Bronchial epithelial cell (primary cell): ENCODE results near the gene ATXN2. TPM values are rescaled to one million over a fixed set of nuclear protein-coding genes. Genes with fewer than 3 reads are reported as not detected.

Experiments
- DNase-seq: peaks from one replicate; pipeline ENCODE4 v3.0.0-alpha.2; 2010; ENCODE audit warnings: low read depth
- FAIRE-seq: peaks from 2 replicates; lab custom pipeline; 2011; peaks lifted over from hg19 to GRCh38; lab: Jason Lieb, UNC
- H3K27me3 ChIP-seq: 2 replicates; pipeline ENCODE4 v1.5.1; 2011; ENCODE audit warnings: low read length; ENCODE audit not compliant: control insufficient read depth, insufficient read depth
- H3K36me3 ChIP-seq: 2 replicates; pipeline ENCODE4 v1.5.1; 2011; ENCODE audit warnings: low read length; ENCODE audit not compliant: control insufficient read depth, insufficient read depth
- H3K4me3 ChIP-seq: 2 replicates; pipeline ENCODE4 v1.5.1; 2011; ENCODE audit warnings: mild to moderate bottlenecking, low read depth, low read length, control low read depth
- total RNA-seq: library from RNA; depleted of rRNA; stranded (reverse); fragments of >200 nt; gene quantifications from 2 replicates; pipeline ENCODE4 v1.2.1, GENCODE V29; 2014
- TF ChIP-seq, protein P1 (sequence below): IDR thresholded peaks from 2 replicates; pipeline ENCODE4 v1.5.1; 2011; ENCODE audit warnings: mild to moderate bottlenecking, moderate library complexity, low read length, control low read depth, inconsistent platforms; ENCODE audit not compliant: insufficient read depth, severe bottlenecking

The ATXN2 gene
- total RNA-seq, 1 donor from 2014 or later, result 8.7 TPM

- no peak overlapping the region for H3K4me3 ChIP-seq
- H3K36me3 ChIP-seq, result peaks cover 27% of the 10 kb centered on the region
- TF ChIP-seq, protein P1, sequence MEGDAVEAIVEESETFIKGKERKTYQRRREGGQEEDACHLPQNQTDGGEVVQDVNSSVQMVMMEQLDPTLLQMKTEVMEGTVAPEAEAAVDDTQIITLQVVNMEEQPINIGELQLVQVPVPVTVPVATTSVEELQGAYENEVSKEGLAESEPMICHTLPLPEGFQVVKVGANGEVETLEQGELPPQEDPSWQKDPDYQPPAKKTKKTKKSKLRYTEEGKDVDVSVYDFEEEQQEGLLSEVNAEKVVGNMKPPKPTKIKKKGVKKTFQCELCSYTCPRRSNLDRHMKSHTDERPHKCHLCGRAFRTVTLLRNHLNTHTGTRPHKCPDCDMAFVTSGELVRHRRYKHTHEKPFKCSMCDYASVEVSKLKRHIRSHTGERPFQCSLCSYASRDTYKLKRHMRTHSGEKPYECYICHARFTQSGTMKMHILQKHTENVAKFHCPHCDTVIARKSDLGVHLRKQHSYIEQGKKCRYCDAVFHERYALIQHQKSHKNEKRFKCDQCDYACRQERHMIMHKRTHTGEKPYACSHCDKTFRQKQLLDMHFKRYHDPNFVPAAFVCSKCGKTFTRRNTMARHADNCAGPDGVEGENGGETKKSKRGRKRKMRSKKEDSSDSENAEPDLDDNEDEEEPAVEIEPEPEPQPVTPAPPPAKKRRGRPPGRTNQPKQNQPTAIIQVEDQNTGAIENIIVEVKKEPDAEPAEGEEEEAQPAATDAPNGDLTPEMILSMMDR, result no peak
- FAIRE-seq (no peak), DNase-seq (no peak)
- no peaks in the 10 kb centered on the region for H3K27me3 ChIP-seq
Observed at GRCh38 chr12:111451232-111451631, 147.9 kb downstream of the ATXN2 start.

DNA sequence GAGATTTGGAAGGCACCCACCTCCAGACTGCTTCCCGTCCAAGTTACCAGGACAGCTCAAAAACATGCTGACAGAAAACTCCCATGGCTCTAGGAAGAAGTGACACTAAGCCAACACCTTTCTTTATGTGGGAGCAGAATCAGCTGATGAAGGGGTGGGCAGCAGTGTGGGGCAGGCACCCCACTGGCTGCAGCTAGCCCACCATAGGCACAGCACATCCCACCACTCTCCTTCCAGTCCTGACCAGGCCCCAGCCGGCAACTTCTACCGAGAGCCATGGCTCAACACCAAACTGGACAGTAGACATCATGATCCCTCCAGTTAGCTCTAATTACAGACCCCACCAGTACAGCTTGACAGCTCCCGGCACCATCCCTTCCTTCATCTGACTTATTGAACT lies 148.4 kb downstream of the ATXN2 start:
- Histone ChIP-seq H3K36me3 (peaks cover 23% of the 10 kb centered on the region), H3K4me3 (no peak overlapping the region), H3K27me3 (no peaks in the 10 kb centered on the region)
- DNase-seq (no peak), FAIRE-seq (no peak)
- TF ChIP-seq, protein P1, result no peak

DNA sequence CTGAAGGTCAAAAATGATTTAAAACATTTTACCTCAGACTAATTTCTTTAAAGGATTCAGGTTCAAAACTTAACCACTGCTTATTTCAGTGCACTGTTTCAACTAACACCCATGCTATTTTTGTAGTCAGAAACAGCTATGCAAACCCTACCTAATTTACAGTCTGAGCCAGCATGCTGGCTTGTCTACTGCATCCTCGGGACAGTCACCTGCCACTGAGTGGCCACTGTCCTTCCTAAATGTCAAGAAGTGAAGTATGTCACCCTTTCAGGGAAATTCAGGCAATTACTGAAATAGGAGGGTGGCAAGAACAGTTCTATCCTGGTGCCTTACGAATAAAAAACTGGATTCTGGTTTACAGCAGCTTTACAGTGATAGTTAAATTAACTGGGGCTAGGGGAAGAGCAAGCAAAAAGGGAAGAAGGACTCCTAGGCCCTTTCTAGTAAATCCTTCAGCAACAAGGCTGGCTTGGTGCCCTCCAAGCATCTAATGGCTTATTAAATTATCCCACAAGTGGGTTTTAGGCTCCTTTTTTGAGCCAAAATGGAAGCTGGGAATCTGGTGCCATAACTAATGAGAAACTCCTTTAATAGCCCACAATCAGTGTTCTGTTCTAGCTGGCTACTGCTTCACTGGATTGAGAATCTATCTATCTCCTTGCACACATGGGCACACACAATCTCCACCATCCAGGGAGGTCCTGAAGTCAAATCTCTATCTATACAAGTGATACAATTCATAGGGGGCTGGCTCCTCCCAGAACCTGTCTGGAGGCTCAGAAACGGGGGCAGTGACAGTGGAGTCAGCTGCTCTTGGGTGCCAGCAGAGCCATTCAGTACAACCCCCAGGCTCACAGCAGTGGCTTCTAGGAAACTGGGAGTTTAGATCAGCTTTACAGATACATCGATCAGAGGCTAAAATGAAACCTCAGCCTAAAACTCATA lies 150.0 kb downstream of the ATXN2 start:
- H3K36me3 ChIP-seq, result peaks cover 15% of the 10 kb centered on the region
- H3K4me3 ChIP-seq, result no peak overlapping the region
- no peak for FAIRE-seq
- TF ChIP-seq, protein P1, result no peak
- no peak for DNase-seq
- H3K27me3 ChIP-seq, result no peaks in the 10 kb centered on the region

DNA sequence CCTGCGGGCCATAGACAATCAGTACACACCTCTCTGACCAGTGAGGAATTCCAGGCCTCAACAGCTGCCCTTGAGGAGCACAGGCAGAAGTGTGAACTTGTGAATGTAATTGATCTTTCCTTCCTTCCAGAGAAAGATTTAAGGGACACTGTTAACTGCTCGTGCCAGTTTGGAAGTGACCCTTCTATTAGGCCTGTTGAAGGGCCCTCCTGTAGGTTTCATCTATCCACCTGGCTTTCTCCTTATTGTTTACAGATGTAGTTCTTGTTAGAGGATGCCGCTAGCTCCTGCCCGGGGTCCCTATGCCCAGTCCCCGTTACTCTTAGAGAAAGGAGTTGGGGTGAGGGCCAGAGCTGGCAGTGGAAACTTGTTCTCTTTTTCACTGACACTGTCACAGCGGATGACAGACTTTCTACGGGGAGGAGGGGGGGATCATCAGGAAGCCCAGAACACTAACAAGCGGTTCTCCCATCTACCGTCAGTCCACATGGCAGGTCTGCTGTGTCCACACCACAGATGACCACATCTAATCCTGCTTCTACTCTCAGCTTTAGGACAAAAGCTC lies 150.8 kb downstream of the ATXN2 start:
- H3K27me3 ChIP-seq, result no peaks in the 10 kb centered on the region
- H3K4me3 ChIP-seq, result no peak overlapping the region
- TF ChIP-seq, protein P1, result no peak
- H3K36me3 ChIP-seq, result peaks cover 13% of the 10 kb centered on the region
- DNase-seq (no peak), FAIRE-seq (no peak)

DNA sequence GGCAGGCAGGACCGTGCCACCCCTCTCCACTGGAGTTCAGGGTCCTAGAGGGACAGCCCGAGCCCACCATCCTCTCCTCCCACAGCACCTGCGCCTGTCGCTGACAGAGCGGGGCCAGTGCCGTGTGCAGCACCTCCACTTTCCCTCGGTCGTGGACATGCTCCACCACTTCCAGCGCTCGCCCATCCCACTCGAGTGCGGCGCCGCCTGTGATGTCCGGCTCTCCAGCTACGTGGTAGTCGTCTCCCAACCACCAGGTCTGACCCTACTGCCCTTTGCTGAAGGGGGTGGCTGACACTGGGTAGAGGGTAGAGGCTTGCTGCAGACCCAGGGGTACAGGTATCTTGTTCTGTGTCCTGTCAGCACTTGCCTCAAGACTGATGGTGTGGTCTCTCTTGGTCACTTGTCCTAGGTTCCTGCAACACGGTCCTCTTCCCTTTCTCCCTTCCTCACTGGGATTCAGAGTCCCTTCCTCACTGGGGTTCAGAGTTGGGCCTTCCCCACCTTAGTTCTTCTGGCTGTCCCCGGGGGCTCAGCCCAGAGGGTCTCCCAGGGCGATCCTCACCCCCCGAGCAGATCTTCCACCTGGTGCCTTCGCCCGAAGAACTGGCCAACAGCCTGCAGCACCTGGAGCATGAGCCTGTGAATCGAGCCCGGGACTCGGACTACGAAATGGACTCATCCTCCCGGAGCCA lies 151.4 kb downstream of the ATXN2 start:
- FAIRE-seq (no peak), DNase-seq (no peak)
- TF ChIP-seq, protein P1, result no peak
- H3K36me3 ChIP-seq, result peaks cover 10% of the 10 kb centered on the region
- H3K27me3 ChIP-seq, result no peaks in the 10 kb centered on the region
- no peak overlapping the region for H3K4me3 ChIP-seq
